ENCODE measurements around the gene KLF3.

The KLF3 gene

DNA sequence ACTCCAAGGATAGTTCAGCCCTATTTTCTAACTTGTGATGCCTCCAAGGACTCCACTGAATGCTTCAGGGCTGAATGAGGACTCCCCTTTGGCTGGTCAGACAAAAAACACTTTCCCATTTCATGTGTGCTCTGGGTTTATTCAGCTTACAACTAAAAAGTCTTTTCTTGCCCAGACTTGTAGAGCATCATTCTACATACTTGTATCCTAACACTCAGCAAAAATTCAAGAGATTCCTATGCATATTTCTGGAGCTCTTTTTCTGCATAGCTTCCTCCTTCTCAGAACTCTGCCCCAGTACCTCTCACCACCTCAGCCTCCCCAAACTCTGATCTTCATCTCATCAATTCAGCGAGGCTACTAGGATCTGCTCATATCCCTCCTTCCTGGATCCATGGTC lies 22.2 kb upstream of the KLF3 start (continued):
- TF ChIP-seq, protein P1, sequence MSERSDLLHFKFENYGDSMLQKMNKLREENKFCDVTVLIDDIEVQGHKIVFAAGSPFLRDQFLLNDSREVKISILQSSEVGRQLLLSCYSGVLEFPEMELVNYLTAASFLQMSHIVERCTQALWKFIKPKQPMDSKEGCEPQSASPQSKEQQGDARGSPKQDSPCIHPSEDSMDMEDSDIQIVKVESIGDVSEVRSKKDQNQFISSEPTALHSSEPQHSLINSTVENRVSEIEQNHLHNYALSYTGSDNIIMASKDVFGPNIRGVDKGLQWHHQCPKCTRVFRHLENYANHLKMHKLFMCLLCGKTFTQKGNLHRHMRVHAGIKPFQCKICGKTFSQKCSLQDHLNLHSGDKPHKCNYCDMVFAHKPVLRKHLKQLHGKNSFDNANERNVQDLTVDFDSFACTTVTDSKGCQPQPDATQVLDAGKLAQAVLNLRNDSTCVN (tag by site-specific recombination; optimal IDR thresholded peaks at IDR 0.05), result no peak
- no peak for TF ChIP-seq ZBTB20 (tag by site-specific recombination; IDR thresholded peaks at IDR 0.05)
- TF ChIP-seq, protein P2, sequence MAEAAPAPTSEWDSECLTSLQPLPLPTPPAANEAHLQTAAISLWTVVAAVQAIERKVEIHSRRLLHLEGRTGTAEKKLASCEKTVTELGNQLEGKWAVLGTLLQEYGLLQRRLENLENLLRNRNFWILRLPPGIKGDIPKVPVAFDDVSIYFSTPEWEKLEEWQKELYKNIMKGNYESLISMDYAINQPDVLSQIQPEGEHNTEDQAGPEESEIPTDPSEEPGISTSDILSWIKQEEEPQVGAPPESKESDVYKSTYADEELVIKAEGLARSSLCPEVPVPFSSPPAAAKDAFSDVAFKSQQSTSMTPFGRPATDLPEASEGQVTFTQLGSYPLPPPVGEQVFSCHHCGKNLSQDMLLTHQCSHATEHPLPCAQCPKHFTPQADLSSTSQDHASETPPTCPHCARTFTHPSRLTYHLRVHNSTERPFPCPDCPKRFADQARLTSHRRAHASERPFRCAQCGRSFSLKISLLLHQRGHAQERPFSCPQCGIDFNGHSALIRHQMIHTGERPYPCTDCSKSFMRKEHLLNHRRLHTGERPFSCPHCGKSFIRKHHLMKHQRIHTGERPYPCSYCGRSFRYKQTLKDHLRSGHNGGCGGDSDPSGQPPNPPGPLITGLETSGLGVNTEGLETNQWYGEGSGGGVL (tag by site-specific recombination; IDR thresholded peaks at IDR 0.05), result no peak
- TF ChIP-seq ZNF302 (tag by site-specific recombination; IDR thresholded peaks at IDR 0.05; ENCODE audit: low read depth), result no peak

DNA sequence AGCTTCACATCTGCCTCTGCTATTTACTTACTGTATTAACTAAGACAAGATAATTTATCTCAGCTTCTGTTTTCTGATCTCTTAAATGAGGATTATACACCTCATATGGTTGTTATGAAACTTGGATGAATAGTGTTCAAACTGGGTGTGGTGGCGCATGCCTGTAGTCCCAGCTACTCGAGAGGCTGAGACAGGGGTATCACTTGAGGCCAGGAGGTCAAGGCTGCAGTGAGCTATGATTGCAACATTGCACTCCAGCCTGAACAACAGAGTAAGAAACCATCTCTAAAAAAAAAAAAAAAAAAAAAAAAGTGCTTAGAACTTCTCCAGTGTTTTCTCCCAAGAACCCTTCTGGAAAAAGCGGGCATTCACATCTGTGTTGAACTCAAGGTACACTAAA lies 19.8 kb upstream of the KLF3 start:
- no peak for TF ChIP-seq GLIS1 (tag by site-specific recombination; IDR thresholded peaks at IDR 0.05)
- TF ChIP-seq MYNN (tag by site-specific recombination; IDR thresholded peaks at IDR 0.05; ENCODE audit: borderline replicate concordance), result no peak
- TF ChIP-seq, protein P3, sequence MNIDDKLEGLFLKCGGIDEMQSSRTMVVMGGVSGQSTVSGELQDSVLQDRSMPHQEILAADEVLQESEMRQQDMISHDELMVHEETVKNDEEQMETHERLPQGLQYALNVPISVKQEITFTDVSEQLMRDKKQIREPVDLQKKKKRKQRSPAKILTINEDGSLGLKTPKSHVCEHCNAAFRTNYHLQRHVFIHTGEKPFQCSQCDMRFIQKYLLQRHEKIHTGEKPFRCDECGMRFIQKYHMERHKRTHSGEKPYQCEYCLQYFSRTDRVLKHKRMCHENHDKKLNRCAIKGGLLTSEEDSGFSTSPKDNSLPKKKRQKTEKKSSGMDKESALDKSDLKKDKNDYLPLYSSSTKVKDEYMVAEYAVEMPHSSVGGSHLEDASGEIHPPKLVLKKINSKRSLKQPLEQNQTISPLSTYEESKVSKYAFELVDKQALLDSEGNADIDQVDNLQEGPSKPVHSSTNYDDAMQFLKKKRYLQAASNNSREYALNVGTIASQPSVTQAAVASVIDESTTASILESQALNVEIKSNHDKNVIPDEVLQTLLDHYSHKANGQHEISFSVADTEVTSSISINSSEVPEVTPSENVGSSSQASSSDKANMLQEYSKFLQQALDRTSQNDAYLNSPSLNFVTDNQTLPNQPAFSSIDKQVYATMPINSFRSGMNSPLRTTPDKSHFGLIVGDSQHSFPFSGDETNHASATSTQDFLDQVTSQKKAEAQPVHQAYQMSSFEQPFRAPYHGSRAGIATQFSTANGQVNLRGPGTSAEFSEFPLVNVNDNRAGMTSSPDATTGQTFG (tag by site-specific recombination; IDR thresholded peaks at IDR 0.05; ENCODE audit: borderline replicate concordance), result no peak
- no peak for TF ChIP-seq ZNF600 (tag by site-specific recombination; IDR thresholded peaks at IDR 0.05)
- TF ChIP-seq MZF1 (tag by site-specific recombination; IDR thresholded peaks at IDR 0.05; ENCODE audit: borderline replicate concordance), result no peak
- TF ChIP-seq, protein P4, sequence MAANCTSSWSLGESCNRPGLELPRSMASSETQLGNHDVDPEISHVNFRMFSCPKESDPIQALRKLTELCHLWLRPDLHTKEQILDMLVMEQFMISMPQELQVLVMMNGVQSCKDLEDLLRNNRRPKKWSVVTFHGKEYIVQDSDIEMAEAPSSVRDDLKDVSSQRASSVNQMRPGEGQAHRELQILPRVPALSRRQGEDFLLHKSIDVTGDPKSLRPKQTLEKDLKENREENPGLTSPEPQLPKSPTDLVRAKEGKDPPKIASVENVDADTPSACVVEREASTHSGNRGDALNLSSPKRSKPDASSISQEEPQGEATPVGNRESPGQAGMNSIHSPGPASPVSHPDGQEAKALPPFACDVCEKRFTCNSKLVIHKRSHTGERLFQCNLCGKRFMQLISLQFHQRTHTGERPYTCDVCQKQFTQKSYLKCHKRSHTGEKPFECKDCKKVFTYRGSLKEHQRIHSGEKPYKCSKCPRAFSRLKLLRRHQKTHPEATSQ (tag by site-specific recombination; IDR thresholded peaks at IDR 0.05), result no peak
- TF ChIP-seq ZNF701 (tag by site-specific recombination; IDR thresholded peaks at IDR 0.05), result no peak
- no peak for TF ChIP-seq SP7 (tag by site-specific recombination; IDR thresholded peaks at IDR 0.05)
- no peak for TF ChIP-seq ZNF660 (tag by site-specific recombination; IDR thresholded peaks at IDR 0.05)
- no peak for TF ChIP-seq OSR2 (tag by site-specific recombination; IDR thresholded peaks at IDR 0.05)
- no peak for TF ChIP-seq ZBTB7A (tag by site-specific recombination; IDR thresholded peaks at IDR 0.05; ENCODE audit: low read depth)
- TF ChIP-seq ZNF146 (tag by site-specific recombination; IDR thresholded peaks at IDR 0.05), result no peak
- TF ChIP-seq, protein P5, sequence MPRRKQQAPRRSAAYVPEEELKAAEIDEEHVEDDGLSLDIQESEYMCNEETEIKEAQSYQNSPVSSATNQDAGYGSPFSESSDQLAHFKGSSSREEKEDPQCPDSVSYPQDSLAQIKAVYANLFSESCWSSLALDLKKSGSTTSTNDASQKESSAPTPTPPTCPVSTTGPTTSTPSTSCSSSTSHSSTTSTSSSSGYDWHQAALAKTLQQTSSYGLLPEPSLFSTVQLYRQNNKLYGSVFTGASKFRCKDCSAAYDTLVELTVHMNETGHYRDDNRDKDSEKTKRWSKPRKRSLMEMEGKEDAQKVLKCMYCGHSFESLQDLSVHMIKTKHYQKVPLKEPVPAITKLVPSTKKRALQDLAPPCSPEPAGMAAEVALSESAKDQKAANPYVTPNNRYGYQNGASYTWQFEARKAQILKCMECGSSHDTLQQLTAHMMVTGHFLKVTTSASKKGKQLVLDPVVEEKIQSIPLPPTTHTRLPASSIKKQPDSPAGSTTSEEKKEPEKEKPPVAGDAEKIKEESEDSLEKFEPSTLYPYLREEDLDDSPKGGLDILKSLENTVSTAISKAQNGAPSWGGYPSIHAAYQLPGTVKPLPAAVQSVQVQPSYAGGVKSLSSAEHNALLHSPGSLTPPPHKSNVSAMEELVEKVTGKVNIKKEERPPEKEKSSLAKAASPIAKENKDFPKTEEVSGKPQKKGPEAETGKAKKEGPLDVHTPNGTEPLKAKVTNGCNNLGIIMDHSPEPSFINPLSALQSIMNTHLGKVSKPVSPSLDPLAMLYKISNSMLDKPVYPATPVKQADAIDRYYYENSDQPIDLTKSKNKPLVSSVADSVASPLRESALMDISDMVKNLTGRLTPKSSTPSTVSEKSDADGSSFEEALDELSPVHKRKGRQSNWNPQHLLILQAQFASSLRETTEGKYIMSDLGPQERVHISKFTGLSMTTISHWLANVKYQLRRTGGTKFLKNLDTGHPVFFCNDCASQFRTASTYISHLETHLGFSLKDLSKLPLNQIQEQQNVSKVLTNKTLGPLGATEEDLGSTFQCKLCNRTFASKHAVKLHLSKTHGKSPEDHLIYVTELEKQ (tag by site-specific recombination; IDR thresholded peaks at IDR 0.05; ENCODE audit: borderline replicate concordance), result no peak
- TF ChIP-seq KLF1 (tag by site-specific recombination; IDR thresholded peaks at IDR 0.05), result no peak
- no peaks in the 10 kb centered on the region for H3K36me3 ChIP-seq (ENCODE audit: control insufficient read depth in 2 of 2, insufficient read depth in 1 of 2, low read length in 2 of 2)
- H3K9me3 ChIP-seq (ENCODE audit: control insufficient read depth, insufficient read depth, low read depth, low read length), result no peaks in the 10 kb centered on the region
- CTCF ChIA-PET, result interaction anchor here (1.1 kb wide), 1 partner anchor 86 kb away, joined by 3 read pairs; no protein-coding TSS in a partner anchor
- POLR2A ChIA-PET, result no interaction called here
- no peak overlapping the region for H3K27ac ChIP-seq (ENCODE audit: extremely low read depth, low read depth, low read length)
- no peak overlapping the region for H3K4me3 ChIP-seq (ENCODE audit: low read depth, low read length)
- no peaks in the 10 kb centered on the region for H3K4me1 ChIP-seq (ENCODE audit: control insufficient read depth, insufficient read depth, low read length)
